Measurements from ENCODE around the gene HDC. TPM values are rescaled to one million over a fixed set of nuclear protein-coding genes. Genes with fewer than 3 reads are reported as not detected.

Gene HDC
- total RNA-seq, 1 experiment from 2014 or later, result not detected

- TF ChIP-seq SP1 (IDR thresholded peaks at IDR 0.05; ENCODE audit: low read depth), result no peak
- no peak for TF ChIP-seq ELF1 (IDR thresholded peaks at IDR 0.05; ENCODE audit: borderline replicate concordance, low read depth)
- no peak for TF ChIP-seq ZNF274 (IDR thresholded peaks at IDR 0.05; ENCODE audit: low read depth, low read length)
- no peak for TF ChIP-seq ATF3 (IDR thresholded peaks at IDR 0.05)
- no peak for TF ChIP-seq JUND (IDR thresholded peaks at IDR 0.05)
- TF ChIP-seq CBX3 (IDR thresholded peaks at IDR 0.05; ENCODE audit: low read depth), result no peak
- no peak for TF ChIP-seq POLR2AphosphoS5 (IDR thresholded peaks at IDR 0.05; ENCODE audit: low read depth, low read length)
- no peak for TF ChIP-seq CEBPB (IDR thresholded peaks at IDR 0.05; ENCODE audit: low read depth)
- TF ChIP-seq POLR2A (IDR thresholded peaks at IDR 0.05; ENCODE audit: borderline replicate concordance, extremely low read depth, insufficient read depth, insufficient read length), result no peak
- TF ChIP-seq FOSL1 (IDR thresholded peaks at IDR 0.05; ENCODE audit: low read depth), result no peak
- TF ChIP-seq ZFX (IDR thresholded peaks at IDR 0.05), result no peak
- no peak for TF ChIP-seq CTCF (IDR thresholded peaks at IDR 0.05 in 2 of 3, conservative IDR thresholded peaks at IDR 0.05 in 1 of 3; ENCODE audit: borderline replicate concordance in 1 of 3, insufficient read depth in 1 of 3, low read depth in 2 of 3, low read length in 2 of 3)
- no peak for TF ChIP-seq SRF (IDR thresholded peaks at IDR 0.05; ENCODE audit: low read depth)
- TF ChIP-seq RAD21 (IDR thresholded peaks at IDR 0.05; ENCODE audit: low read depth), result no peak
- TF ChIP-seq ZBTB33 (IDR thresholded peaks at IDR 0.05; ENCODE audit: extremely low read depth, insufficient replicate concordance, low read length), result no peak
- TF ChIP-seq REST (IDR thresholded peaks at IDR 0.05; ENCODE audit: low read depth), result no peak
- TF ChIP-seq EZH2 (IDR thresholded peaks at IDR 0.05), result no peak
- no peak for TF ChIP-seq MAX (IDR thresholded peaks at IDR 0.05)
- no peak for TF ChIP-seq EZH2phosphoT487 (IDR thresholded peaks at IDR 0.05; ENCODE audit: borderline replicate concordance)
- ATAC-seq (no peak), DNase-seq (ENCODE audit: low read depth, low spot score) (no peak)
- Histone ChIP-seq H3K4me1 (ENCODE audit: control insufficient read depth in 1 of 2, insufficient read depth in 2 of 2, low read length in 2 of 2) (no peaks in the 10 kb centered on the region), H2AFZ (ENCODE audit: low read depth, low read length, poor library complexity, severe bottlenecking) (no peak overlapping the region), H3K36me3 (ENCODE audit: control insufficient read depth in 1 of 2, insufficient read depth in 2 of 2, low read length in 2 of 2) (no peaks in the 10 kb centered on the region; a peak in 1 of 4 replicates), H3K9me2 (ENCODE audit: insufficient read depth) (no peaks in the 10 kb centered on the region), H3K79me2 (ENCODE audit: insufficient read depth, low read length) (no peaks in the 10 kb centered on the region), H3K9me3 (ENCODE audit: control insufficient read depth in 1 of 2, insufficient read depth in 1 of 2, low read depth in 1 of 2, low read length in 2 of 2) (no peaks in the 10 kb centered on the region), H3K4me3 (replicated peaks in 1 of 2; ENCODE audit: low read depth in 1 of 2, low read length in 2 of 2) (no peak overlapping the region), H3K27me3 (ENCODE audit: insufficient read depth, low read length) (no peaks in the 10 kb centered on the region), H3K9ac (ENCODE audit: low read length) (no peak overlapping the region), H3K27ac (ENCODE audit: low read depth, low read length) (no peak overlapping the region), H3K4me2 (ENCODE audit: low read length) (no peak overlapping the region), H4K20me1 (ENCODE audit: insufficient read depth) (no peaks in the 10 kb centered on the region)
- BruUV-seq (replicated peaks), result no TSS peak
- ChIA-PET CTCF (no interaction called here), POLR2A (no interaction called here), RAD21 (ENCODE audit: low non-redundant PET in 1 of 2, low total read pairs in 2 of 2, uncharacterized antibody in 2 of 2, unreplicated experiment in 2 of 2) (no interaction called here)
- intact Hi-C loops (cut with micrococcal nuclease), result no loop called here
These were observed 33.8 kb downstream of the HDC start for GRCh38 chr15:50231761-50232160.
